ENCODE measurements around the gene OTX1. TPM values are rescaled to one million over a fixed set of nuclear protein-coding genes. Genes with fewer than 3 reads are reported as not detected.

OTX1 gene
- 10 to 100 TPM; 11.7 to 19.0 TPM for total RNA-seq
- 4.2 TPM for polyA plus RNA-seq (2013, experiment 1 of 2)
- 3.3 TPM for polyA plus RNA-seq (2013, experiment 2 of 2)
- long read RNA-seq, experiment 1, partial matches to known transcripts: 4 of 15 reads
- long read RNA-seq, experiment 1, other reads (novel, unspliced or antisense): 8 of 15 reads
- long read RNA-seq, experiment 2, transcript OTX1-201 (5 exons, 2,861 nt): major isoform, 19 of 29 reads
- long read RNA-seq, experiment 2, partial matches to known transcripts: 7 of 29 reads
- long read RNA-seq, experiment 2, other reads (novel, unspliced or antisense): 3 of 29 reads
- long read RNA-seq, experiment 3, partial matches to known transcripts: 0 of 9 reads
- long read RNA-seq, experiment 3, other reads (novel, unspliced or antisense): 8 of 9 reads
- long read RNA-seq, experiment 4, partial matches to known transcripts: 1 of 1 reads
- long read RNA-seq, experiment 4, other reads (novel, unspliced or antisense): 0 of 1 reads

DNA sequence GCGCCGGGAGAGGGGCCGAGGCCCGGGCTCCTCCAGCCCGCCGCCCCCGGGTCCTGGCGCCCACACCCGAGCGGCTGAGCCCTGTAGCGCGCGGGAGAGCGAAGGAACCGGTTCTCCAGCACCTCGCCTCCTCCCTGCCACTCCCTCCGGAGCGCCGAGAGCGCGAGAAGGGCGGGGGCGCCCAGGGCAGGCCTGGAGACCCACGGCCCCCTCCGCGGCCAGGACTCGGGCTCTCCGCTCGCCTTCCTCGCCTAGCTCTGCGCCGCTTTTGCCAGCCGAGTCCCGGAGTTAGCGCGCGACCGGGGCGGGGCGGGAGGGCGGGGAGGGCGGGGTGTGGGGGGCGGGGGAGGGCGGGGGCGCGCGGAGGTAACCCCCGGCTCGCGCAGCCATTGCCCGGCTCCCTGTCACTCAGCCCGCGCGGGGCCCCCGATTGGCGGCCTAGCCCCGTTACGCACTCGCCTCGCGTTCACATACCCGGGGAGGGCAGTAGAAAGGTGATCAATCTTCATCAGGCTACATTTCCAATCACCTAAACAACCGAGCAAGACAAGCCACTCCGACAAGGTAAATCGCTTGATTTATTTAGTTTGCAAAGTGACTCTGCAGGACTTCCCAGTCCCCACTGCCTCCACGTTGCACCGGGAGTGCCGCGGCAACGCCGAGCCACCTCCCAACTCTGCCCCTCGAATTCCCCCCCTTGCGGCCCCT, at the start of gene OTX1:
Gene OTX1 (plus strand): TSS at position 497 of the 708 bp plus-strand sequence. CDS start 2,161 bp downstream, outside the sequence.
- Mint-ChIP-seq H3K9me3 (peaks cover 3% of the 10 kb centered on the region), H3K36me3 (ENCODE audit: low read depth) (peaks cover 23% of the 10 kb centered on the region), H3K4me1 (peaks cover 50% of the 10 kb centered on the region), H3K4me3 (peak within 1 kb of the TSS; percentile 78), H3K27ac (peak within 1 kb of the TSS; percentile 88), H3K27me3 (ENCODE audit: insufficient read depth) (peaks cover 93% of the 10 kb centered on the region)
- peak; percentile 93 for DNase-seq
- H3K9ac ChIP-seq (ENCODE audit: extremely low read depth, low read length, poor library complexity, severe bottlenecking): peak within 1 kb of the TSS; percentile 20
- peaks cover 5% of the 10 kb centered on the region for H3K9me3 ChIP-seq (ENCODE audit: control insufficient read depth, low read length)
- TF ChIP-seq, protein P1, sequence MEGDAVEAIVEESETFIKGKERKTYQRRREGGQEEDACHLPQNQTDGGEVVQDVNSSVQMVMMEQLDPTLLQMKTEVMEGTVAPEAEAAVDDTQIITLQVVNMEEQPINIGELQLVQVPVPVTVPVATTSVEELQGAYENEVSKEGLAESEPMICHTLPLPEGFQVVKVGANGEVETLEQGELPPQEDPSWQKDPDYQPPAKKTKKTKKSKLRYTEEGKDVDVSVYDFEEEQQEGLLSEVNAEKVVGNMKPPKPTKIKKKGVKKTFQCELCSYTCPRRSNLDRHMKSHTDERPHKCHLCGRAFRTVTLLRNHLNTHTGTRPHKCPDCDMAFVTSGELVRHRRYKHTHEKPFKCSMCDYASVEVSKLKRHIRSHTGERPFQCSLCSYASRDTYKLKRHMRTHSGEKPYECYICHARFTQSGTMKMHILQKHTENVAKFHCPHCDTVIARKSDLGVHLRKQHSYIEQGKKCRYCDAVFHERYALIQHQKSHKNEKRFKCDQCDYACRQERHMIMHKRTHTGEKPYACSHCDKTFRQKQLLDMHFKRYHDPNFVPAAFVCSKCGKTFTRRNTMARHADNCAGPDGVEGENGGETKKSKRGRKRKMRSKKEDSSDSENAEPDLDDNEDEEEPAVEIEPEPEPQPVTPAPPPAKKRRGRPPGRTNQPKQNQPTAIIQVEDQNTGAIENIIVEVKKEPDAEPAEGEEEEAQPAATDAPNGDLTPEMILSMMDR (conservative IDR thresholded peaks at IDR 0.05): no peak
- H3K27ac ChIP-seq (ENCODE audit: low read depth, low read length): no peak within 1 kb of the TSS
- H3K4me3 ChIP-seq (ENCODE audit: low read length): peak within 1 kb of the TSS; percentile 84
- 0% methylated on average over 9 to 56 of the region's 73 CpGs for WGBS, 2 experiments (ENCODE audit: insufficient coverage in 1 of 2, insufficient read length in 1 of 2)
- peaks cover 97% of the 10 kb centered on the region for H3K27me3 ChIP-seq (ENCODE audit: control insufficient read depth, insufficient read depth, low read length, poor library complexity, severe bottlenecking)
- no peaks in the 10 kb centered on the region for H3K36me3 ChIP-seq (ENCODE audit: control insufficient read depth, insufficient read depth, low read length)
- H3K4me1 ChIP-seq (ENCODE audit: control insufficient read depth, insufficient read depth, low read length): peaks cover 8% of the 10 kb centered on the region

GRCh38 chr2:63001576-63001975, 49.1 kb upstream of the OTX1 start:
- H3K9me3 ChIP-seq (ENCODE audit: control insufficient read depth, low read length): no peaks in the 10 kb centered on the region
- no peak overlapping the region for H3K27ac Mint-ChIP-seq
- no peak overlapping the region for H3K27ac ChIP-seq (ENCODE audit: low read depth, low read length)
- H3K4me1 Mint-ChIP-seq: peaks cover 10% of the 10 kb centered on the region
- H3K27me3 Mint-ChIP-seq (ENCODE audit: insufficient read depth): no peaks in the 10 kb centered on the region
- no peak overlapping the region for H3K9ac ChIP-seq (ENCODE audit: extremely low read depth, low read length, poor library complexity, severe bottlenecking)
- H3K4me3 Mint-ChIP-seq: no peak overlapping the region
- H3K4me3 ChIP-seq (ENCODE audit: low read length): no peak overlapping the region
- peaks cover 6% of the 10 kb centered on the region for H3K36me3 Mint-ChIP-seq (ENCODE audit: low read depth)
- H3K36me3 ChIP-seq (ENCODE audit: control insufficient read depth, insufficient read depth, low read length): peaks cover 3% of the 10 kb centered on the region
- H3K9me3 Mint-ChIP-seq: no peaks in the 10 kb centered on the region
- H3K27me3 ChIP-seq (ENCODE audit: control insufficient read depth, insufficient read depth, low read length, poor library complexity, severe bottlenecking): no peaks in the 10 kb centered on the region
- TF ChIP-seq, protein P1 (conservative IDR thresholded peaks at IDR 0.05): no peak
- DNase-seq: no peak
- H3K4me1 ChIP-seq (ENCODE audit: control insufficient read depth, insufficient read depth, low read length): peaks cover 6% of the 10 kb centered on the region

GRCh38 chr2:63003351-63003750, 47.3 kb upstream of the OTX1 start:
- no peaks in the 10 kb centered on the region for H3K9me3 ChIP-seq (ENCODE audit: control insufficient read depth, low read length)
- 93 to 100% methylated on average over 3 to 4 of the region's 4 CpGs for WGBS, 2 experiments (ENCODE audit: insufficient coverage in 1 of 2, insufficient read length in 1 of 2)
- H3K36me3 Mint-ChIP-seq (ENCODE audit: low read depth): peaks cover 6% of the 10 kb centered on the region
- no peaks in the 10 kb centered on the region for H3K27me3 ChIP-seq (ENCODE audit: control insufficient read depth, insufficient read depth, low read length, poor library complexity, severe bottlenecking)
- H3K4me3 Mint-ChIP-seq: no peak overlapping the region
- H3K4me1 Mint-ChIP-seq: peaks cover 21% of the 10 kb centered on the region
- peaks cover 3% of the 10 kb centered on the region for H3K36me3 ChIP-seq (ENCODE audit: control insufficient read depth, insufficient read depth, low read length)
- no peaks in the 10 kb centered on the region for H3K27me3 Mint-ChIP-seq (ENCODE audit: insufficient read depth)
- no peaks in the 10 kb centered on the region for H3K9me3 Mint-ChIP-seq
- H3K27ac ChIP-seq (ENCODE audit: low read depth, low read length): no peak overlapping the region
- H3K4me3 ChIP-seq (ENCODE audit: low read length): no peak overlapping the region
- H3K9ac ChIP-seq (ENCODE audit: extremely low read depth, low read length, poor library complexity, severe bottlenecking): no peak overlapping the region
- TF ChIP-seq, protein P1 (conservative IDR thresholded peaks at IDR 0.05): no peak
- DNase-seq: no peak
- no peaks in the 10 kb centered on the region for H3K4me1 ChIP-seq (ENCODE audit: control insufficient read depth, insufficient read depth, low read length)
- H3K27ac Mint-ChIP-seq: no peak overlapping the region

All from endodermal cell (in vitro differentiated cells).